Measurements from ENCODE around the gene RALB.

- no peak for TF ChIP-seq CTCF (IDR thresholded peaks at IDR 0.05; ENCODE audit: low read length)
- TF ChIP-seq EZH2phosphoT487 (IDR thresholded peaks at IDR 0.05; ENCODE audit: low read length), result no peak
- no peak for TF ChIP-seq EZH2 (optimal IDR thresholded peaks at IDR 0.05; ENCODE audit: low read depth, low read length)
Measured at GRCh38 chr2:120322329-120322728, 69.7 kb downstream of the RALB start.
